WTC11 (cell line): ENCODE measurements around the gene VARS2. TPM values are rescaled to one million over a fixed set of nuclear protein-coding genes. Genes with fewer than 3 reads are reported as not detected.
A peak's percentile ranks its signal among the peaks of the same experiment; 100 is the strongest.

Experiments
- ATAC-seq: fragments of 200-7000 bp; cut with Tn5 transposase; 2 replicates; pipeline ENCODE4 v1.10.0; 2021; ENCODE audit warnings: mild to moderate bottlenecking, moderate library complexity
- CTCF ChIA-PET: fragments of 300-600 bp; sonication (Branson Sonifier 250); formaldehyde crosslinking; loops from one replicate; lab custom pipeline; 2021; ENCODE audit warnings: antibody characterized with exemption; lab: Charles Lee
- POLR2A ChIA-PET: fragments of 350-600 bp; sonication (Branson Sonifier 250); formaldehyde crosslinking; loops from one replicate; lab custom pipeline; 2021; ENCODE audit warnings: antibody characterized with exemption; lab: Charles Lee
- DNase-seq: peaks from one replicate; pipeline ENCODE4 v3.0.0; 2021; ENCODE audit warnings: low spot score
- H3K27ac Mint-ChIP-seq: 2 replicates; pipeline ENCODE4 v1.8.0; 2021; ENCODE audit warnings: mixed read lengths
- H3K27me3 Mint-ChIP-seq: 2 replicates; pipeline ENCODE4 v1.8.0; 2021; ENCODE audit warnings: low read depth, mild to moderate bottlenecking, moderate library complexity, mixed read lengths
- H3K36me3 Mint-ChIP-seq: 2 replicates; pipeline ENCODE4 v1.8.0; 2021; ENCODE audit warnings: mixed read lengths
- H3K4me1 Mint-ChIP-seq: 2 replicates; pipeline ENCODE4 v1.8.0; 2022; ENCODE audit warnings: mixed read lengths
- H3K4me3 Mint-ChIP-seq: 2 replicates; pipeline ENCODE4 v1.8.0; 2021; ENCODE audit warnings: mild to moderate bottlenecking, moderate library complexity, mixed read lengths
- H3K9me3 Mint-ChIP-seq: 2 replicates; pipeline ENCODE4 v1.8.0; 2021; ENCODE audit warnings: mixed read lengths
- AR ChIP-seq: fragments of 250-450 bp; sonication (Bioruptor Pico); IDR thresholded peaks from 2 replicates; pipeline ENCODE4 v1.9.0; 2021; ENCODE audit warnings: mild to moderate bottlenecking
- CDX4 ChIP-seq: fragments of 250-450 bp; sonication (Bioruptor Pico); IDR thresholded peaks from 2 replicates; pipeline ENCODE4 v1.9.0; 2021; ENCODE audit warnings: moderate library complexity, mild to moderate bottlenecking, inconsistent platforms, borderline replicate concordance
- CREM ChIP-seq: sonication (generic); formaldehyde crosslinking; IDR thresholded peaks from 2 replicates; pipeline ENCODE4 v1.8.1; 2022; ENCODE audit warnings: mild to moderate bottlenecking, missing genetic modification reagents, moderate library complexity
- E2F1 ChIP-seq: sonication (generic); formaldehyde crosslinking; IDR thresholded peaks from 2 replicates; pipeline ENCODE4 v1.8.0; 2022; ENCODE audit warnings: mild to moderate bottlenecking, missing genetic modification reagents
- ETV6 ChIP-seq: sonication (generic); formaldehyde crosslinking; IDR thresholded peaks from 2 replicates; pipeline ENCODE4 v1.8.1; 2022; ENCODE audit warnings: mild to moderate bottlenecking, missing genetic modification reagents
- FOXP4 ChIP-seq: sonication (generic); formaldehyde crosslinking; IDR thresholded peaks from 2 replicates; pipeline ENCODE4 v1.8.0; 2022; ENCODE audit warnings: mild to moderate bottlenecking, missing genetic modification reagents
- IRF1 ChIP-seq: sonication (generic); formaldehyde crosslinking; IDR thresholded peaks from 2 replicates; pipeline ENCODE4 v1.8.0; 2023; ENCODE audit warnings: missing genetic modification reagents
- MXD4 ChIP-seq: fragments of 250-450 bp; sonication (Bioruptor Pico); IDR thresholded peaks from 2 replicates; pipeline ENCODE4 v1.8.0; 2021; ENCODE audit warnings: mild to moderate bottlenecking, moderate library complexity, borderline replicate concordance
- NFYB ChIP-seq: sonication (generic); formaldehyde crosslinking; conservative IDR thresholded peaks from 2 replicates; pipeline ENCODE4 v1.8.0; 2022; ENCODE audit warnings: low read depth, missing genetic modification reagents
- SP1 ChIP-seq: sonication (generic); formaldehyde crosslinking; conservative IDR thresholded peaks from 2 replicates; pipeline ENCODE4 v1.8.1; 2022; ENCODE audit warnings: missing genetic modification reagents
- STAT6 ChIP-seq: sonication (generic); formaldehyde crosslinking; conservative IDR thresholded peaks from 2 replicates; pipeline ENCODE4 v1.8.1; 2023; ENCODE audit warnings: mild to moderate bottlenecking, low read depth, missing genetic modification reagents, moderate library complexity
- TCF7 ChIP-seq: sonication (generic); formaldehyde crosslinking; IDR thresholded peaks from 2 replicates; pipeline ENCODE4 v1.8.0; 2022; ENCODE audit warnings: mild to moderate bottlenecking, low read depth, missing genetic modification reagents, moderate library complexity
- USF2 ChIP-seq: sonication (generic); formaldehyde crosslinking; IDR thresholded peaks from 2 replicates; pipeline ENCODE4 v1.8.1; 2023; ENCODE audit warnings: mild to moderate bottlenecking, missing genetic modification reagents, moderate library complexity
- ZNF138 ChIP-seq: sonication (generic); formaldehyde crosslinking; conservative IDR thresholded peaks from 2 replicates; pipeline ENCODE4 v1.8.1; 2022; ENCODE audit warnings: mild to moderate bottlenecking, moderate library complexity, missing genetic modification reagents
- total RNA-seq: library from RNA; stranded (reverse); gene quantifications from 3 replicates; pipeline ENCODE4 v1.2.3, GENCODE V29; 2021

VARS2 gene
- total RNA-seq, 1 experiment from 2014 or later, result 65.6 TPM

- H3K36me3 Mint-ChIP-seq, result peaks cover 41% of the 10 kb centered on the region
- no peak for TF ChIP-seq MXD4 (CRISPR knock-in tag)
- no peak for TF ChIP-seq IRF1
- no peak for TF ChIP-seq FOXP4
- TF ChIP-seq USF2 (CRISPR knock-in tag), result no peak
- no peak for TF ChIP-seq CREM
- TF ChIP-seq, all 79 proteins: peak for 0
- Mint-ChIP-seq H3K27me3 (no peaks in the 10 kb centered on the region; the same call in 1 of the 2 replicates), H3K27ac (peak overlapping the region; percentile 25), H3K4me1 (peaks cover 31% of the 10 kb centered on the region), H3K4me3 (peak overlapping the region; percentile 90), H3K9me3 (no peaks in the 10 kb centered on the region)
- no peak for ATAC-seq
- ChIA-PET CTCF (interaction anchor here (0.6 to 6.4 kb wide), 31 partner anchors 11 to 502 kb away, joined by 3 to 124 read pairs (median 5); partner anchors contain the start of genes DDR1 and MUCL3), POLR2A (interaction anchor here (0.5 to 2.2 kb wide), 6 partner anchors 12 to 802 kb away, joined by 3 to 12 read pairs (median 6); no protein-coding TSS in a partner anchor)
- no peak for DNase-seq
Measured at GRCh38 chr6:30912746-30913520, 1.1 kb upstream of the VARS2 start.

GRCh38 chr6:30913721-30914075, 340 bp upstream of the VARS2 start:
- ATAC-seq (peak; percentile 38), DNase-seq (no peak)
- Mint-ChIP-seq H3K27me3 (no peaks in the 10 kb centered on the region), H3K36me3 (peaks cover 46% of the 10 kb centered on the region), H3K9me3 (no peaks in the 10 kb centered on the region), H3K4me3 (peak overlapping the region; percentile 90), H3K27ac (peak overlapping the region; percentile 25), H3K4me1 (peaks cover 27% of the 10 kb centered on the region)
- ChIA-PET POLR2A (interaction anchor here (0.5 to 2.2 kb wide), 9 partner anchors 13 to 258 kb away, joined by 3 to 12 read pairs (median 4); no protein-coding TSS in a partner anchor), CTCF (interaction anchor here (0.6 to 6.4 kb wide), 43 partner anchors 12 to 503 kb away, joined by 3 to 124 read pairs (median 4); partner anchors contain the start of genes DDR1, DHX16, MUCL3 and PSORS1C1)
- TF ChIP-seq SP1 (CRISPR knock-in tag) (no peak), E2F1 (CRISPR knock-in tag) (no peak), NFYB (CRISPR knock-in tag) (no peak), ZNF138 (no peak), CDX4 (CRISPR knock-in tag) (no peak)

GRCh38 chr6:30914854-30915590, 984 bp downstream of the VARS2 start:
- no peak for ATAC-seq
- H3K9me3 Mint-ChIP-seq, result no peaks in the 10 kb centered on the region
- no peak for TF ChIP-seq TCF7
- TF ChIP-seq AR, result no peak
- TF ChIP-seq CDX4 (CRISPR knock-in tag), result no peak
- TF ChIP-seq CREM, result no peak
- no peak for TF ChIP-seq STAT6 (CRISPR knock-in tag)
- no peak for TF ChIP-seq ETV6 (CRISPR knock-in tag)

More at GRCh38 chr6:30914854-30915590, 984 bp downstream of the VARS2 start:
- peak overlapping the region; percentile 90 for H3K4me3 Mint-ChIP-seq
- H3K36me3 Mint-ChIP-seq, result peaks cover 53% of the 10 kb centered on the region
- ChIA-PET POLR2A (interaction anchor here (1.0 to 2.2 kb wide), 3 partner anchors 32 to 156 kb away, joined by 4 to 12 read pairs (median 4); no protein-coding TSS in a partner anchor), CTCF (interaction anchor here (0.7 to 6.4 kb wide), 43 partner anchors 10 to 462 kb away, joined by 3 to 124 read pairs (median 7); partner anchors contain the start of genes DDR1, DHX16, MUCL3 and PSORS1C1)
- H3K27ac Mint-ChIP-seq, result peak overlapping the region; percentile 90
- peaks cover 22% of the 10 kb centered on the region for H3K4me1 Mint-ChIP-seq
- DNase-seq, result no peak
- H3K27me3 Mint-ChIP-seq, result no peaks in the 10 kb centered on the region
